Dendritic cell treated with granulocyte-macrophage colony-stimulating factor and Interleukin-4, amounts not matched to agents 40 ng/mL and 50 ng/mL, for 4 days (primary cell): ENCODE measurements around the gene TEK.

Experiments
- H3K27ac Mint-ChIP-seq: one replicate; pipeline ENCODE4 v1.8.0; 2022; ENCODE audit warnings: mild to moderate bottlenecking, mixed read lengths
- H3K27me3 Mint-ChIP-seq: one replicate; pipeline ENCODE4 v1.8.0; 2022; ENCODE audit warnings: mild to moderate bottlenecking, mixed read lengths
- H3K36me3 Mint-ChIP-seq: one replicate; pipeline ENCODE4 v1.8.0; 2022; ENCODE audit warnings: low read depth, mixed read lengths
- H3K4me1 Mint-ChIP-seq: one replicate; pipeline ENCODE4 v1.8.0; 2022; ENCODE audit warnings: low read depth, mixed read lengths
- H3K4me3 Mint-ChIP-seq: one replicate; pipeline ENCODE4 v1.8.0; 2022; ENCODE audit warnings: mild to moderate bottlenecking, moderate library complexity, mixed read lengths
- H3K9me3 Mint-ChIP-seq: one replicate; pipeline ENCODE4 v1.8.0; 2022; ENCODE audit warnings: mixed read lengths
- intact Hi-C: fragments of 100-400 bp; cut with micrococcal nuclease; formaldehyde crosslinking; loops from one replicate; pipeline ENCODE4 v1.15.0; 2022

Gene TEK

GRCh38 chr9:27145143-27145542, 36.1 kb downstream of the TEK start:
- Mint-ChIP-seq H3K4me3 (no peak overlapping the region), H3K36me3 (no peaks in the 10 kb centered on the region), H3K4me1 (no peaks in the 10 kb centered on the region), H3K9me3 (no peaks in the 10 kb centered on the region), H3K27me3 (no peaks in the 10 kb centered on the region), H3K27ac (no peak overlapping the region)
- intact Hi-C loops, result no loop called here

GRCh38 chr9:27149651-27150050, 40.6 kb downstream of the TEK start:
- Mint-ChIP-seq H3K27me3 (peaks cover 3% of the 10 kb centered on the region), H3K4me1 (no peaks in the 10 kb centered on the region), H3K36me3 (no peaks in the 10 kb centered on the region), H3K9me3 (no peaks in the 10 kb centered on the region), H3K4me3 (no peak overlapping the region), H3K27ac (no peak overlapping the region)
- intact Hi-C loops, result no loop called here

GRCh38 chr9:27150746-27151406, 41.9 kb downstream of the TEK start:
- intact Hi-C loops, result no loop called here
- H3K36me3 Mint-ChIP-seq, result no peaks in the 10 kb centered on the region
- peaks cover 3% of the 10 kb centered on the region for H3K27me3 Mint-ChIP-seq
- H3K4me3 Mint-ChIP-seq, result no peak overlapping the region
- no peak overlapping the region for H3K27ac Mint-ChIP-seq
- no peaks in the 10 kb centered on the region for H3K9me3 Mint-ChIP-seq
- H3K4me1 Mint-ChIP-seq, result no peaks in the 10 kb centered on the region

- Mint-ChIP-seq H3K36me3 (no peaks in the 10 kb centered on the region), H3K9me3 (no peaks in the 10 kb centered on the region), H3K4me1 (no peaks in the 10 kb centered on the region), H3K4me3 (no peak overlapping the region), H3K27me3 (peaks cover 3% of the 10 kb centered on the region), H3K27ac (no peak overlapping the region)
- intact Hi-C loops, result no loop called here
Measured at GRCh38 chr9:27151693-27152404, 42.8 kb downstream of the TEK start.

- H3K4me1 Mint-ChIP-seq, result no peaks in the 10 kb centered on the region
- no peaks in the 10 kb centered on the region for H3K9me3 Mint-ChIP-seq
- intact Hi-C loops, result no loop called here
- no peak overlapping the region for H3K27ac Mint-ChIP-seq
- H3K27me3 Mint-ChIP-seq, result peaks cover 3% of the 10 kb centered on the region
- no peak overlapping the region for H3K4me3 Mint-ChIP-seq
- H3K36me3 Mint-ChIP-seq, result no peaks in the 10 kb centered on the region
Measured at GRCh38 chr9:27152405-27152718, 43.3 kb downstream of the TEK start.

GRCh38 chr9:27154908-27155307, 45.9 kb downstream of the TEK start:
- H3K4me1 Mint-ChIP-seq, result no peaks in the 10 kb centered on the region
- H3K9me3 Mint-ChIP-seq, result no peaks in the 10 kb centered on the region
- intact Hi-C loops, result no loop called here
- no peak overlapping the region for H3K27ac Mint-ChIP-seq
- H3K4me3 Mint-ChIP-seq, result no peak overlapping the region
- H3K27me3 Mint-ChIP-seq, result peaks cover 3% of the 10 kb centered on the region
- H3K36me3 Mint-ChIP-seq, result no peaks in the 10 kb centered on the region

GRCh38 chr9:27157097-27157496, 48.1 kb downstream of the TEK start:
- no peak overlapping the region for H3K4me3 Mint-ChIP-seq
- no peak overlapping the region for H3K27ac Mint-ChIP-seq
- H3K4me1 Mint-ChIP-seq, result no peaks in the 10 kb centered on the region
- intact Hi-C loops, result no loop called here
- peaks cover 3% of the 10 kb centered on the region for H3K27me3 Mint-ChIP-seq
- H3K36me3 Mint-ChIP-seq, result no peaks in the 10 kb centered on the region
- H3K9me3 Mint-ChIP-seq, result no peaks in the 10 kb centered on the region

- Mint-ChIP-seq H3K4me3 (no peak overlapping the region), H3K36me3 (no peaks in the 10 kb centered on the region), H3K9me3 (no peaks in the 10 kb centered on the region), H3K27me3 (peaks cover 3% of the 10 kb centered on the region), H3K4me1 (no peaks in the 10 kb centered on the region), H3K27ac (no peak overlapping the region)
- intact Hi-C loops, result no loop called here
Measured at GRCh38 chr9:27157736-27158135, 48.7 kb downstream of the TEK start.

GRCh38 chr9:27160636-27161035, 51.6 kb downstream of the TEK start:
- Mint-ChIP-seq H3K27ac (no peak overlapping the region), H3K27me3 (no peaks in the 10 kb centered on the region), H3K4me3 (no peak overlapping the region), H3K9me3 (no peaks in the 10 kb centered on the region), H3K36me3 (no peaks in the 10 kb centered on the region), H3K4me1 (no peaks in the 10 kb centered on the region)
- intact Hi-C loops, result no loop called here

- Mint-ChIP-seq H3K27me3 (no peaks in the 10 kb centered on the region), H3K9me3 (no peaks in the 10 kb centered on the region)
- intact Hi-C loops, result no loop called here
Measured at GRCh38 chr9:27162045-27162444, 53.0 kb downstream of the TEK start.

GRCh38 chr9:27165068-27165467, 56.0 kb downstream of the TEK start:
- intact Hi-C loops, result no loop called here
- Mint-ChIP-seq H3K27ac (no peak overlapping the region), H3K4me1 (no peaks in the 10 kb centered on the region), H3K36me3 (no peaks in the 10 kb centered on the region), H3K9me3 (peaks cover 11% of the 10 kb centered on the region), H3K27me3 (no peaks in the 10 kb centered on the region), H3K4me3 (no peak overlapping the region)

More at GRCh38 chr9:27162045-27162444, 53.0 kb downstream of the TEK start:
- Mint-ChIP-seq H3K4me1 (no peaks in the 10 kb centered on the region), H3K4me3 (no peak overlapping the region), H3K27ac (no peak overlapping the region), H3K36me3 (no peaks in the 10 kb centered on the region)

GRCh38 chr9:27165670-27166069, 56.6 kb downstream of the TEK start:
- H3K36me3 Mint-ChIP-seq, result no peaks in the 10 kb centered on the region
- no peaks in the 10 kb centered on the region for H3K4me1 Mint-ChIP-seq
- peaks cover 17% of the 10 kb centered on the region for H3K9me3 Mint-ChIP-seq
- no peak overlapping the region for H3K4me3 Mint-ChIP-seq
- no peaks in the 10 kb centered on the region for H3K27me3 Mint-ChIP-seq
- intact Hi-C loops, result no loop called here
- no peak overlapping the region for H3K27ac Mint-ChIP-seq

GRCh38 chr9:27168496-27168895, 59.5 kb downstream of the TEK start:
- Mint-ChIP-seq H3K4me1 (no peaks in the 10 kb centered on the region), H3K27me3 (no peaks in the 10 kb centered on the region), H3K4me3 (no peak overlapping the region), H3K36me3 (no peaks in the 10 kb centered on the region), H3K27ac (no peak overlapping the region), H3K9me3 (peaks cover 20% of the 10 kb centered on the region)
- intact Hi-C loops, result no loop called here

GRCh38 chr9:27168951-27169350, 59.9 kb downstream of the TEK start:
- Mint-ChIP-seq H3K9me3 (peaks cover 20% of the 10 kb centered on the region), H3K4me3 (no peak overlapping the region), H3K36me3 (no peaks in the 10 kb centered on the region), H3K27ac (no peak overlapping the region), H3K27me3 (no peaks in the 10 kb centered on the region), H3K4me1 (no peaks in the 10 kb centered on the region)
- intact Hi-C loops, result no loop called here

- no peaks in the 10 kb centered on the region for H3K27me3 Mint-ChIP-seq
- H3K4me1 Mint-ChIP-seq, result no peaks in the 10 kb centered on the region
- intact Hi-C loops, result no loop called here
- peaks cover 10% of the 10 kb centered on the region for H3K9me3 Mint-ChIP-seq
- no peak overlapping the region for H3K4me3 Mint-ChIP-seq
- H3K27ac Mint-ChIP-seq, result no peak overlapping the region
- no peaks in the 10 kb centered on the region for H3K36me3 Mint-ChIP-seq
Measured at GRCh38 chr9:27176971-27177370, 67.9 kb downstream of the TEK start.
